IPS DF 19.7 (cell line): ENCODE results near the gene IRF2BP1.

Experiments
- DNase-seq: peaks from one replicate; pipeline ENCODE4 v3.0.0-alpha.2; 2013; ENCODE audit warnings: low read depth, low spot score

Gene IRF2BP1

DNA sequence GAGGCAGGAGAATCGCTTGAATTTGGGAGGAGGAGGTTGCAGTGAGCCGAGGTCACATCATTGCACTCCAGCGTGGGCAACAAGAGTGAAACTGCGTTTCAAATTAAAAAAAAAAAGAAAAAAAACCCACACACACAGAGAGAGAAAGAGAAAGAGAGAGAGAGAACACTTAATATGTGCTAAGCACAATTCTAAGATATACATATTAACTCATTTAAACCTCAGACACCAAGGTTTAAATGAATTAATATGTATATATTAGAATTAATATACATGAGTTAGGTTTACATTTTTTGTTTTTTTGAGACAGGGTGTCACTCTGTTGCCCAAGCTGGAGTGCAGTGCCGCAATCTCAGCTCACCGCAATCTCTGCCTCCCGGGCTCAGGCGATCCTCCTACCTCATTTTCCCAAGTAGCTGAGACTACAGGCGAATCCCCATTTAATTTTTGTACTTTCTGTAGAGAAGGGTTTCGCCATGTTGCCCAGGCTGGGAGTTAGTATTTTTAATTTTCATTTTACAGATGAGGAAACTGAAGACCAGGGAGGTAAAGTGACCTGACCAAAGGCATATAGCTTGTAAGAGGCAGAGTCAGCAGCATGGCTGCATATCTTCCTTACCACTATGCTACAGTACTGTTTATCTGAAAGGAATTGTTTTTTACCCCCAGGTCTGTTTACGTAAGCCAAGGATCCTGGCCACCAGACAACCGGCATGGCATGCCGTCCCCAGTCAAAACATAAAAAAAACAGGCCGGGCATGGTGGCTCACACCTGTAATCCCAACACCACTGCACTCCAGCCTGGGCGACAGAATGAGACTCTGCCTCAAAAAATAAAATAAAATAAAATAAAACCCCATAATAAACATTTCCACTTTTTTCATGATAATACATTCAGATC, 25.3 kb downstream of the IRF2BP1 start:
- DNase-seq, result no peak

DNA sequence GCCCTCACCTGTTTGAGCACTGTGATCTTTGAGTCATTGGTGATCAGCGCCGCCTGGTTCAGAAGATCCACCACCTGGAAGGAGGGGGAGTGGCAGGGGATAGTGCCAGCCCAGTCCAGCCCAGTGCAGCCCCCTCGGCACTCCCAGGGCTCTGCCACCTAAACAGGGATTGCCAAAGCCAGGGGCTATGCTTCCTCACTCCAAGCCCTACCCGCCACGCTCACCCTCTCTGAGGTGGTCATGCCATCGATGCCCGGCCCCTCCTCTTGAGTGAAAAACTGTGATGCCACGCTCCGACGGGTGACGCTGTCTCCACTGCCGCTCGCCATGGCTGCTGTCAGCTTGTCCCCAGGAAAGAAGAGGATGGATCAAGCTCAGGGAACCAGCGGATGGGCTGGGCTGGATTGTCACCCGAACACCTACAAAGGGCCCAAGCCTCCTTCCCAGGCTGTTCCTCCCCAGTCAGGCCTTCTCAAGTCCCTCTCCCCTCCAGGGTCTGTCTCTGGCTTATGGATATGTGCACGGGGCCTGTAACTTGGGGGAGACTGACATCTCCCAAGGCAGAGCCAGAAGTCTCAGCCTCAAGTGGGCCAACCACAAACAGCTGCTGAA, 31.7 kb downstream of the IRF2BP1 start:
- no peak for DNase-seq

- DNase-seq, result no peak
These were observed 33.0 kb downstream of the IRF2BP1 start for GRCh38 chr19:45852983-45853382.

GRCh38 chr19:45852145-45852750, 33.7 kb downstream of the IRF2BP1 start:
- DNase-seq, result no peak

GRCh38 chr19:45848922-45849321, 37.0 kb downstream of the IRF2BP1 start:
- no peak for DNase-seq

GRCh38 chr19:45847663-45848062, 38.3 kb downstream of the IRF2BP1 start:
- no peak for DNase-seq

- DNase-seq, result no peak
These were observed 43.7 kb downstream of the IRF2BP1 start for GRCh38 chr19:45842198-45842597.

- DNase-seq, result no peak
These were observed 51.0 kb downstream of the IRF2BP1 start for GRCh38 chr19:45834970-45835369.
